DND-41 (cell line): ENCODE data around the gene MANBA.

Experiments
- ATAC-seq: fragments of 200-7000 bp; cut with Tn5 transposase; 3 replicates; pipeline ENCODE4 v1.9.1; 2021; ENCODE audit warnings: low read depth; ENCODE audit not compliant: insufficient read depth
- DNase-seq: peaks from one replicate; pipeline ENCODE4 v3.0.0-alpha.2; 2020
- H2AFZ ChIP-seq: 2 replicates; pipeline ENCODE4 v1.6.0; 2012; ENCODE audit warnings: low read depth, low read length
- H3K27ac ChIP-seq: 2 replicates; pipeline ENCODE4 v1.5.1; 2012; ENCODE audit warnings: low read length, inconsistent platforms
- H3K27me3 ChIP-seq: fragments of 200-600 bp; sonication (generic); 2 replicates; pipeline ENCODE4 v1.6.0; 2012; ENCODE audit warnings: low read length, mild to moderate bottlenecking, inconsistent platforms; ENCODE audit not compliant: insufficient read depth, poor library complexity
- H3K36me3 ChIP-seq: 2 replicates; pipeline ENCODE4 v1.5.1; 2012; ENCODE audit warnings: low read length, inconsistent platforms; ENCODE audit not compliant: insufficient read depth
- H3K4me1 ChIP-seq: 2 replicates; pipeline ENCODE4 v1.5.1; 2012; ENCODE audit warnings: mild to moderate bottlenecking, low read length; ENCODE audit not compliant: insufficient read depth
- H3K4me2 ChIP-seq: 2 replicates; pipeline ENCODE4 v1.6.0; 2012; ENCODE audit warnings: mild to moderate bottlenecking, moderate library complexity, low read length, inconsistent platforms; ENCODE audit not compliant: insufficient read depth
- H3K4me3 ChIP-seq, 2 experiments: fragments of 200-600 bp in 1 of 2; shearing (Covaris generic) in 1 of 2; 2 replicates each; pipeline ENCODE4 v1.5.1; 2012 to 2016; ENCODE audit warnings: inconsistent platforms in 2 of 2, low read length in 2 of 2, mild to moderate bottlenecking in 2 of 2, low read depth in 1 of 2, moderate library complexity in 1 of 2
- H3K79me2 ChIP-seq: 2 replicates; pipeline ENCODE4 v1.6.0; 2012; ENCODE audit warnings: low read length, inconsistent platforms; ENCODE audit not compliant: insufficient read depth
- H3K9ac ChIP-seq: 2 replicates; pipeline ENCODE4 v1.6.0; 2012; ENCODE audit warnings: low read depth, mild to moderate bottlenecking, inconsistent platforms, low read length, moderate library complexity
- H3K9me3 ChIP-seq: 2 replicates; pipeline ENCODE4 v1.5.1; 2012; ENCODE audit warnings: low read length, moderate library complexity, mild to moderate bottlenecking, inconsistent platforms; ENCODE audit not compliant: insufficient read depth, severe bottlenecking
- H4K20me1 ChIP-seq: 2 replicates; pipeline ENCODE4 v1.6.0; 2012; ENCODE audit warnings: low read length; ENCODE audit not compliant: insufficient read depth
- CTCF ChIP-seq: IDR thresholded peaks from 2 replicates; pipeline ENCODE4 v1.5.1; 2012; ENCODE audit warnings: borderline replicate concordance, low read length, moderate library complexity, mild to moderate bottlenecking; ENCODE audit not compliant: poor library complexity, severe bottlenecking; ENCODE audit errors: extremely low read depth
- EZH2 ChIP-seq: IDR thresholded peaks from 3 replicates; pipeline ENCODE4 v1.6.1; 2012; ENCODE audit warnings: borderline replicate concordance, low read depth, mild to moderate bottlenecking, moderate library complexity, low read length, inconsistent platforms; ENCODE audit not compliant: severe bottlenecking

The MANBA gene

GRCh38 chr4:102683881-102684609 is 76.7 kb downstream of the MANBA start:
- Histone ChIP-seq H3K27me3 (no peaks in the 10 kb centered on the region), H3K79me2 (no peaks in the 10 kb centered on the region), H4K20me1 (no peaks in the 10 kb centered on the region), H3K27ac (no peak overlapping the region), H2AFZ (no peak overlapping the region), H3K9ac (no peak overlapping the region), H3K4me1 (no peaks in the 10 kb centered on the region), H3K9me3 (no peaks in the 10 kb centered on the region), H3K36me3 (peaks cover 8% of the 10 kb centered on the region; the same call in 1 of the 2 replicates), H3K4me2 (no peak overlapping the region), H3K4me3 (no peak overlapping the region)
- DNase-seq: no peak
- no peak for ATAC-seq
- TF ChIP-seq CTCF (no peak), EZH2 (no peak)

GRCh38 chr4:102678695-102679335 is 82.0 kb downstream of the MANBA start:
- ATAC-seq (no peak), DNase-seq (no peak)
- H2AFZ ChIP-seq: no peak overlapping the region
- H3K79me2 ChIP-seq: no peaks in the 10 kb centered on the region
- H3K27ac ChIP-seq: no peak overlapping the region
- no peak overlapping the region for H3K9ac ChIP-seq
- no peak overlapping the region for H3K4me3 ChIP-seq
- H3K9me3 ChIP-seq: no peaks in the 10 kb centered on the region
- no peaks in the 10 kb centered on the region for H3K27me3 ChIP-seq
- peaks cover 8% of the 10 kb centered on the region for H3K4me1 ChIP-seq
- TF ChIP-seq CTCF: no peak
- no peak for TF ChIP-seq EZH2
- no peak overlapping the region for H3K4me2 ChIP-seq
- no peaks in the 10 kb centered on the region for H4K20me1 ChIP-seq
- H3K36me3 ChIP-seq: no peaks in the 10 kb centered on the region

GRCh38 chr4:102678107-102678506 is 82.7 kb downstream of the MANBA start:
- peaks cover 9% of the 10 kb centered on the region for H3K4me1 ChIP-seq
- no peaks in the 10 kb centered on the region for H3K9me3 ChIP-seq
- H2AFZ ChIP-seq: no peak overlapping the region
- H3K27ac ChIP-seq: no peak overlapping the region
- no peak overlapping the region for H3K4me2 ChIP-seq
- DNase-seq (no peak), ATAC-seq (no peak)
- H3K79me2 ChIP-seq: no peaks in the 10 kb centered on the region
- no peak overlapping the region for H3K4me3 ChIP-seq
- no peak overlapping the region for H3K9ac ChIP-seq
- H4K20me1 ChIP-seq: no peaks in the 10 kb centered on the region
- no peaks in the 10 kb centered on the region for H3K36me3 ChIP-seq
- no peaks in the 10 kb centered on the region for H3K27me3 ChIP-seq
- TF ChIP-seq EZH2: no peak
- TF ChIP-seq CTCF: no peak
